Left ventricle myocardium superior (tissue), 1 donor: ENCODE measurements around the gene RSPH1. TPM values are rescaled to one million over a fixed set of nuclear protein-coding genes. Genes with fewer than 3 reads are reported as not detected.

Source experiments
- ATAC-seq: fragments of 200-7000 bp; cut with Tn5 transposase; one replicate; pipeline ENCODE4 v1.9.1; 2020; ENCODE audit warnings: mild to moderate bottlenecking, moderate library complexity
- DNase-seq: peaks from one replicate; pipeline ENCODE4 v3.0.0-alpha.2; 2020
- intact Hi-C: fragments of 100-400 bp; cut with micrococcal nuclease; formaldehyde crosslinking; loops from one replicate; pipeline ENCODE4 v1.11.0; 2022
- total RNA-seq: library from RNA; stranded (reverse); fragmentation: NEBNext Ultra II Directional; extraction: Animal tissue kit (Norgen Biotek cat#: 25700); gene quantifications from one replicate; pipeline ENCODE4 v1.2.1, GENCODE V29; 2021
- donor health status: DM: no; HTN: yes; CAD: no; lungs with severe emphysema.

RSPH1 gene
- total RNA-seq, 1 donor from 2014 or later: not detected

GRCh38 chr21:42515708-42516502 is 19.9 kb upstream of the RSPH1 start:
- no peak for DNase-seq
- ATAC-seq: no peak
- intact Hi-C loops: no loop called here

GRCh38 chr21:42514883-42515228 is 18.8 kb upstream of the RSPH1 start:
- no peak for DNase-seq
- intact Hi-C loops: no loop called here
- no peak for ATAC-seq

- peak; percentile 83 for ATAC-seq
- intact Hi-C loops: no loop called here
- peak; percentile 74 for DNase-seq
Measured at GRCh38 chr21:42513985-42514882, 18.2 kb upstream of the RSPH1 start.

GRCh38 chr21:42513151-42513984 is 17.3 kb upstream of the RSPH1 start, which contains the start of gene SLC37A1:
SLC37A1 (plus strand) TSS chr21:42513852; CDS start chr21:42518455, 4,603 bp downstream.
- DNase-seq (peak; percentile 64), ATAC-seq (peak; percentile 65)
- intact Hi-C loops: no loop called here

GRCh38 chr21:42512346-42513034 is 16.5 kb upstream of the RSPH1 start:
- intact Hi-C loops: no loop called here
- DNase-seq (no peak), ATAC-seq (no peak)

- ATAC-seq (no peak), DNase-seq (no peak)
- intact Hi-C loops: no loop called here
Measured at GRCh38 chr21:42509244-42509643, 13.2 kb upstream of the RSPH1 start.

GRCh38 chr21:42508371-42508770 is 12.3 kb upstream of the RSPH1 start:
- DNase-seq (no peak), ATAC-seq (no peak)
- intact Hi-C loops: no loop called here

GRCh38 chr21:42507418-42507817 is 11.4 kb upstream of the RSPH1 start:
- DNase-seq: no peak
- intact Hi-C loops: no loop called here
- ATAC-seq: no peak

- ATAC-seq: no peak
- intact Hi-C loops: no loop called here
- no peak for DNase-seq
Measured at GRCh38 chr21:42505090-42505726, 9.2 kb upstream of the RSPH1 start.

- intact Hi-C loops: no loop called here
- DNase-seq (no peak), ATAC-seq (no peak)
Measured at GRCh38 chr21:42503711-42504110, 7.7 kb upstream of the RSPH1 start.

GRCh38 chr21:42500736-42501135 is 4.7 kb upstream of the RSPH1 start:
- ATAC-seq: no peak
- intact Hi-C loops: no loop called here
- no peak for DNase-seq

- ATAC-seq: no peak
- intact Hi-C loops: no loop called here
Measured at GRCh38 chr21:42500225-42500624, 4.2 kb upstream of the RSPH1 start.

GRCh38 chr21:42499444-42500112 is 3.6 kb upstream of the RSPH1 start:
- ATAC-seq (no peak), DNase-seq (no peak)
- intact Hi-C loops: no loop called here

More at GRCh38 chr21:42500225-42500624, 4.2 kb upstream of the RSPH1 start:
- DNase-seq: no peak

GRCh38 chr21:42498012-42498411 is 2.0 kb upstream of the RSPH1 start:
- no peak for DNase-seq
- intact Hi-C loops: no loop called here
- no peak for ATAC-seq

- ATAC-seq (peak; percentile 1), DNase-seq (no peak)
- intact Hi-C loops: no loop called here
Measured at GRCh38 chr21:42496839-42497202, 797 bp upstream of the RSPH1 start.

- no peak for DNase-seq
- ATAC-seq: no peak
- intact Hi-C loops: no loop called here
Measured at GRCh38 chr21:42495765-42496119, 282 bp downstream of the RSPH1 start.

GRCh38 chr21:42495027-42495426 is 997 bp downstream of the RSPH1 start:
- ATAC-seq (no peak), DNase-seq (no peak)
- intact Hi-C loops: no loop called here
